ENCODE results near the gene PBX1.

Gene PBX1

GRCh38 chr1:164693564-164694359 lies 134.8 kb downstream of the PBX1 start:
- no peak overlapping the region for H3K4me3 ChIP-seq (ENCODE audit: low read length)
- TF ChIP-seq EZH2phosphoT487 (IDR thresholded peaks at IDR 0.05; ENCODE audit: low read depth) (no peak), CTCF (IDR thresholded peaks at IDR 0.05; ENCODE audit: low read depth, low read length) (no peak)
- no peak overlapping the region for H3K9ac ChIP-seq (ENCODE audit: low read length)
- H3K27me3 ChIP-seq (ENCODE audit: low read depth, low read length) = no peaks in the 10 kb centered on the region
- no peak overlapping the region for H3K27ac ChIP-seq (ENCODE audit: low read length)
- H3K36me3 ChIP-seq (replicated peaks; ENCODE audit: low read depth, low read length) = no peaks in the 10 kb centered on the region
- H3K4me2 ChIP-seq (ENCODE audit: low read length) = no peak overlapping the region
- no peaks in the 10 kb centered on the region for H4K20me1 ChIP-seq (ENCODE audit: insufficient read depth, low read length)
- H2AFZ ChIP-seq (ENCODE audit: low read depth, low read length) = no peak overlapping the region
- H3K9me3 ChIP-seq (ENCODE audit: insufficient read depth, low read length) = no peaks in the 10 kb centered on the region
- no peaks in the 10 kb centered on the region for H3K79me2 ChIP-seq (ENCODE audit: low read length)
- no peaks in the 10 kb centered on the region for H3K4me1 ChIP-seq (ENCODE audit: low read length)

GRCh38 chr1:164694505-164694904 lies 135.5 kb downstream of the PBX1 start:
- no peaks in the 10 kb centered on the region for H4K20me1 ChIP-seq (ENCODE audit: insufficient read depth, low read length)
- H2AFZ ChIP-seq (ENCODE audit: low read depth, low read length) = no peak overlapping the region
- H3K27me3 ChIP-seq (ENCODE audit: low read depth, low read length) = 0 out of 2 replicates have a peak, but pooled peaks cover 2% of the 10 kb centered on the region
- H3K79me2 ChIP-seq (ENCODE audit: low read length) = no peaks in the 10 kb centered on the region
- no peak for TF ChIP-seq EZH2phosphoT487 (IDR thresholded peaks at IDR 0.05; ENCODE audit: low read depth)
- TF ChIP-seq CTCF (IDR thresholded peaks at IDR 0.05; ENCODE audit: low read depth, low read length) = no peak
- H3K4me3 ChIP-seq (ENCODE audit: low read length) = no peak overlapping the region
- H3K4me2 ChIP-seq (ENCODE audit: low read length) = no peak overlapping the region
- no peaks in the 10 kb centered on the region for H3K4me1 ChIP-seq (ENCODE audit: low read length)
- no peaks in the 10 kb centered on the region for H3K36me3 ChIP-seq (replicated peaks; ENCODE audit: low read depth, low read length)
- H3K9me3 ChIP-seq (ENCODE audit: insufficient read depth, low read length) = no peaks in the 10 kb centered on the region
- no peak overlapping the region for H3K9ac ChIP-seq (ENCODE audit: low read length)
- no peak overlapping the region for H3K27ac ChIP-seq (ENCODE audit: low read length)

- Histone ChIP-seq H3K79me2 (ENCODE audit: low read length) (no peaks in the 10 kb centered on the region), H3K4me3 (ENCODE audit: low read length) (no peak overlapping the region), H3K27ac (ENCODE audit: low read length) (no peak overlapping the region), H3K36me3 (replicated peaks; ENCODE audit: low read depth, low read length) (no peaks in the 10 kb centered on the region), H3K27me3 (ENCODE audit: low read depth, low read length) (0 out of 2 replicates have a peak, but pooled peaks cover 2% of the 10 kb centered on the region), H2AFZ (ENCODE audit: low read depth, low read length) (no peak overlapping the region), H3K4me2 (ENCODE audit: low read length) (no peak overlapping the region), H3K9ac (ENCODE audit: low read length) (no peak overlapping the region), H3K4me1 (ENCODE audit: low read length) (no peaks in the 10 kb centered on the region), H4K20me1 (ENCODE audit: insufficient read depth, low read length) (no peaks in the 10 kb centered on the region), H3K9me3 (ENCODE audit: insufficient read depth, low read length) (no peaks in the 10 kb centered on the region)
- TF ChIP-seq EZH2phosphoT487 (IDR thresholded peaks at IDR 0.05; ENCODE audit: low read depth) (no peak), CTCF (IDR thresholded peaks at IDR 0.05; ENCODE audit: low read depth, low read length) (no peak)
Measured at GRCh38 chr1:164695956-164696665, 137.1 kb downstream of the PBX1 start.

GRCh38 chr1:164699815-164700491 lies 141.0 kb downstream of the PBX1 start:
- Histone ChIP-seq H3K36me3 (replicated peaks; ENCODE audit: low read depth, low read length) (no peaks in the 10 kb centered on the region), H3K27me3 (ENCODE audit: low read depth, low read length) (peaks cover 2% of the 10 kb centered on the region; the same call in 1 of the 2 replicates), H3K27ac (ENCODE audit: low read length) (no peak overlapping the region), H3K4me3 (ENCODE audit: low read length) (no peak overlapping the region), H3K9ac (ENCODE audit: low read length) (no peak overlapping the region), H3K4me1 (ENCODE audit: low read length) (no peaks in the 10 kb centered on the region), H3K79me2 (ENCODE audit: low read length) (no peaks in the 10 kb centered on the region), H4K20me1 (ENCODE audit: insufficient read depth, low read length) (no peaks in the 10 kb centered on the region), H2AFZ (ENCODE audit: low read depth, low read length) (no peak overlapping the region), H3K9me3 (ENCODE audit: insufficient read depth, low read length) (no peaks in the 10 kb centered on the region), H3K4me2 (ENCODE audit: low read length) (no peak overlapping the region)
- TF ChIP-seq CTCF (IDR thresholded peaks at IDR 0.05; ENCODE audit: low read depth, low read length) = no peak
- TF ChIP-seq EZH2phosphoT487 (IDR thresholded peaks at IDR 0.05; ENCODE audit: low read depth) = no peak

Measured in OCI-LY3 (cell line).